Right atrium auricular region (tissue), 2 donors: ENCODE results near the gene FGL2. TPM values are rescaled to one million over a fixed set of nuclear protein-coding genes. Genes with fewer than 3 reads are reported as not detected.
"Not testable (repeated sequence)": the region's sequence is repeated elsewhere in the genome, so short reads cannot be mapped to it uniquely, and the experiment has no call there.

Experiments used
- DNase-seq: peaks from one replicate; pipeline ENCODE4 v3.0.0-alpha.2; 2019; ENCODE audit warnings: low spot score
- H3K27ac ChIP-seq, 2 donors: fragments of 200-600 bp; sonication (generic); 1 replicate in 1 of 2; 2 replicates in 1 of 2; pipeline ENCODE4 v1.5.1; 2016 to 2019
- H3K27me3 ChIP-seq, 2 donors: fragments of 200-600 bp; sonication (generic); one replicate each; pipeline versions ENCODE4 v1.5.1 to v1.6.0; 2017 to 2019
- H3K36me3 ChIP-seq: fragments of 200-600 bp; sonication (generic); one replicate; pipeline ENCODE4 v1.5.1; 2016
- H3K4me1 ChIP-seq, 2 donors: fragments of 200-600 bp; sonication (generic); one replicate each; pipeline versions ENCODE4 v1.5.1 to v1.6.0; 2017 to 2019
- H3K4me3 ChIP-seq, 2 donors: fragments of 200-600 bp; sonication (generic); 1 replicate in 1 of 2; 2 replicates in 1 of 2; pipeline ENCODE4 v1.5.1; 2017 to 2019; ENCODE audit warnings: mild to moderate bottlenecking in 1 of 2, moderate library complexity in 1 of 2
- H3K9me3 ChIP-seq, 2 donors: fragments of 200-600 bp; sonication (generic); one replicate each; pipeline ENCODE4 v1.5.1; 2019
- CTCF ChIP-seq, 2 donors: fragments of 200-600 bp; sonication (generic); IDR thresholded peaks; one replicate each; pipeline ENCODE4 v1.5.1; 2019; ENCODE audit warnings: antibody characterized with exemption in 2 of 2
- total RNA-seq, 2 donors: library from RNA; depleted of rRNA; stranded (reverse); fragments of >200 nt; gene quantifications; one replicate each; pipeline ENCODE4 v1.1.0, GENCODE V29; 2016

Gene FGL2
- total RNA-seq, 2 donors from 2014 or later: 13.3 to 18.0 TPM

DNA sequence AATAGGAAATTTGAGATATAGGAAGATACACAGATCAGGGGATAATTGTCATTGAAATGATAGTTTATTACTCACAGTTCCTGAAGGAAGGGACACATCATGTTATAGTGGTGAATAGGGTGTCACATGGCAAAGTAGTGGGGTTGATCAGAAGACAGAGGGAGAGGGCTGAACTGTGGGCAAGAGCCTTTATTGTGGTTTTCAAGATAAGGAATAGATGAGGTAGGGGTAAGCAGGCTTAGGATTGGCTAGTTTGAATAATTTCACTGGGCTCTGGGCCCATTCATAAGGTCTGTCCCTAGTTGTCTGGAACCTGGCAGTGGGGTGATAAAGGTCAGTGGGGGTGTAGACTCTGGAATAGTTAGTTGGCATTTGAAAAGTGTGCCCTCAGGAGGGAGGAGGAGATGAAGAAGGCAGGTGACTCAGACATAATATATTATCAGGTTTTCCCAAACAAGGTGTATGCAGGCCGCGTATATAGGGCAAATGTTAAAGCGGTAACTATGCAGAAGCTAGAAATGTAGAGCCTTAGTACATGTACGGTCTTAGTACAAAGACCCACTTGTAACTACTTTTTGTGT is 18.5 kb downstream of the FGL2 start:
- no peak for TF ChIP-seq CTCF (IDR thresholded peaks at IDR 0.05)
- DNase-seq: no peak
- Histone ChIP-seq H3K4me1 (peaks cover 0 to 3% of the 10 kb centered on the region in 2 donors), H3K36me3 (no peaks in the 10 kb centered on the region), H3K27ac (no peak overlapping the region), H3K27me3 (no peaks in the 10 kb centered on the region), H3K9me3 (no peaks in the 10 kb centered on the region), H3K4me3 (no peak overlapping the region)

- H3K27me3 ChIP-seq, H3K9me3 ChIP-seq, H3K4me3 ChIP-seq, H3K4me1 ChIP-seq, H3K36me3 ChIP-seq, DNase-seq, H3K27ac ChIP-seq: not testable (repeated sequence)
These were observed 21.6 kb downstream of the FGL2 start for GRCh38 chr7:77178024-77178423.

DNA sequence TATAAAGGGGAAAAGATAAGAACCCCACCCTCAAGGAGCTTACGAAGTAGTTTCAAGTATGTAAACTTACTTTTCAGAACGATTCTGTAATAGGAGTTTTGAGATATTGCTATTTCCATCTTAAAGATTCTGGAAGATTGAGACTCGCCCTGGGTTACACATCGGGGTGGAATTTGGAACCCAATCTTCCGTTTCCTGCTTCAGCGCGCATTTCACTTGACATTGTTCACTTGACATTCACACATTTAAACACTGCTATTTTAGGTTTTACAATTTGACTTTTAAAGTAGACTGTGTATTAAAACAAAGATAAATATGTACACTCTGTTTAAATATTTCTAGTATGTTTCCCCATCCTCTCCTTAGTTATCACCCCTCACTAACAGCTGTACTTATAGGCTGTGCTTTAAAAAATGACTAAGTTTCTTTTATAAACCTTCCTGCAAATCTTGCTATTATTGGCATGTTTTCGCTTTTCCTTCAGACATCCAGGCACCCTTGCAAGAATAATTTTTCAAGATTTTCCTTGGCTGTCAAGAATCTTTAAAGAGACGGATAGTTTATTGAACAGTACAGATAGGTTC is 22.2 kb downstream of the FGL2 start:
- H3K9me3 ChIP-seq, DNase-seq, H3K27ac ChIP-seq, H3K4me1 ChIP-seq, H3K36me3 ChIP-seq, H3K4me3 ChIP-seq, H3K27me3 ChIP-seq: not testable (repeated sequence)

DNA sequence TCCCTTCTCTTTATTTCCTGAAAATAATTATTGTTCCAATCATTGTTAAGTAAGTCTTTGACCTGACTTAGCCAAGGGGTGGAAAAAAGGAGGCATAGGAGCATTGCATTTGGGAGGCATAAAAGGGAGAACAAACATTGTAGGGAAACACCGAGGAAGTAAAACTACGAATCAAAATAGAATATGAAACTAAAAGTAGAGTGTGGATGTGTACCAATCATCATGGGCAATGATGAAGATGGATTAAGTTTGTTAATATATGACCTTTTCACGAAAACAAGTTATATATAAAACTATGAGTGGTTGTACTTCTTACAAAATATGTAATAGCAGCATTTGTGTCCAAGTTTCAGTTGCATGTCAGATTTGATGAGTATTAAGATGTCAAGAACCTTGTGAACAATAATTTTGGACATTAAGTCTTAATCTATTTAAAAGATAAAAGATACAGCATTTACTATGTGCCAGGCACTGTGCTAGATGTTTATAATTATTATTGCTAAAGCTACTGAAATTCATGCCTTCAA is 24.3 kb downstream of the FGL2 start:
- H3K4me1 ChIP-seq, H3K27me3 ChIP-seq, H3K4me3 ChIP-seq, H3K36me3 ChIP-seq, H3K27ac ChIP-seq, H3K9me3 ChIP-seq, DNase-seq: not testable (repeated sequence)

DNA sequence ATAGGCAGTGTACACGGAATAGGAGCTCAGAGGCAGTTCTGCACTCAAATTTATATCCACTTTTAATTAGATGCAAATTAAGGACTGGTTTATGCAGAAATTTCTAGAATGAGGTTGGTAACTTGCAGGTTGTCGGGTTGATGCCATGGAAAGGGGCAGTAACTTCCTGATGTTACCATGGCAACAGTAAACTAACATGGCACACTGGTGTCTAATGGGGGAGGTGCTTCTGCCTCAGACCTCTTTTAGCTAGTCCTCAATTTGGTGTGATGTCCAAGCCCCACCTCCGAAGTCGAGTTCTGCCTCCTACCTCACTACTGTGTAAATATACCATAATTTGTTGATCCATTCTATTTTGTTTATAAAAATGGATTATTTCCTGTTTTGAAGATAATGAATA is 25.2 kb downstream of the FGL2 start:
- not testable (repeated sequence) for H3K4me1 ChIP-seq, H3K27me3 ChIP-seq, H3K4me3 ChIP-seq, H3K27ac ChIP-seq, DNase-seq, H3K9me3 ChIP-seq, H3K36me3 ChIP-seq

DNA sequence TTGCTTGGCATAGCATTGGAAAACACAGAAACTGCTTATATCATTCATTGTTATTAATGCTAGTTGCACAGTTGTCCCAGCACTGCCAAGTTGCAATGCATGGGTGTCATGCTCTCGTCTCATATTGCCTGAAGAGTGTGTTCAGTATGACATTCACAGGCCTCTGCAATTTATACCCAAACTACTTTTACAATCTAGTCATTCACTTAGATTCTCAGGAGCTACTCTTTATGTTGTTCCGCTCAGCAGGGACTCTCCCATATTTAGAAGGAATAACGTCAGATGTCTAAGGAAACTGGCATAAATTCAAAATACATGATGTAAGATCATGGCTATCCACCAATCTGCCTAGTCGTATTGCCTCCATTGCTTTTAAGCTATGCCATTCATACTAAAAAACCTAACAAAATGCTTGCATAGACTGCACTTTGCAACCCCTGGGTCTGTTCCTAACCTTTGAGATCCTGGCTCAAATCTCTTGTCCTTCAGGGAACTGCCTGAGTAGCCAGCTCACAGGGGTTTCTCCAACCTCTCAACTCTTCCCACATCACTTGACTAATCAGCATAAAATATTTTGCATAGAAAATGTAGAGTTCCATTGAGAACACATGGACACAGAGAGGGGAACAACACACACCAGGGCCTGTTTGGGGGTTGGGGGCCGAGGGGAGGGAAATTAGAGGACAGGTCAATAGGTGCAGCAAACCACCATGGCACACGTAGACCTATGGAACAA is 27.0 kb downstream of the FGL2 start:
- not testable (repeated sequence) for DNase-seq, H3K36me3 ChIP-seq, H3K27ac ChIP-seq, H3K4me1 ChIP-seq, H3K27me3 ChIP-seq, H3K4me3 ChIP-seq, H3K9me3 ChIP-seq

DNA sequence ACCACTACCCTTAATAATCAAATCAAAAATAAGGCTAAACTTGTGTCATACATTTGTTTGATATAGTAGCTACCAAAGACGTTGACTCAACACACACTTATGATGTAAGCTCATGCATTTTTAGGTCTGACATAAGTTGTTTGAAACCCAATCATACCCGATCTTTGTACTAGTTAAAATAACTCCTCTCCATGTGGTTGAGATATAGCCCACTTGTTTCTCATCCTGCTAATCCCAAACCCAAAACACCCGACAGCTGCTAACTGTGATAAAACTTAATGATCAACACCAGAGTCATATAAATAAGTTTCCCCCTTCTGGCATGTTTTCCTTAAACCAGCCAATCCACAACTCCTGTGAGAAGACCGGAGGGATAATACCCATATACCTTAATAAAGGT is 28.5 kb downstream of the FGL2 start:
- not testable (repeated sequence) for DNase-seq, H3K27ac ChIP-seq, H3K27me3 ChIP-seq, H3K4me3 ChIP-seq, H3K9me3 ChIP-seq, H3K36me3 ChIP-seq, H3K4me1 ChIP-seq

- no peak for DNase-seq
- H3K4me3 ChIP-seq: no peak overlapping the region
- H3K27ac ChIP-seq: no peak overlapping the region
- H3K9me3 ChIP-seq: no peaks in the 10 kb centered on the region
- no peaks in the 10 kb centered on the region for H3K36me3 ChIP-seq
- no peaks in the 10 kb centered on the region for H3K27me3 ChIP-seq
- peaks cover 0 to under 1% of the 10 kb centered on the region in 2 donors for H3K4me1 ChIP-seq
- no peak for TF ChIP-seq CTCF (IDR thresholded peaks at IDR 0.05)
These were observed 42.2 kb downstream of the FGL2 start for GRCh38 chr7:77157446-77157845.

- DNase-seq, H3K4me1 ChIP-seq, H3K27ac ChIP-seq, H3K27me3 ChIP-seq, H3K36me3 ChIP-seq, H3K4me3 ChIP-seq, H3K9me3 ChIP-seq: not testable (repeated sequence)
These were observed 42.6 kb downstream of the FGL2 start for GRCh38 chr7:77157034-77157433.

GRCh38 chr7:77155601-77156377 is 43.8 kb downstream of the FGL2 start:
- H3K27ac ChIP-seq, H3K27me3 ChIP-seq, H3K9me3 ChIP-seq, H3K4me1 ChIP-seq, H3K4me3 ChIP-seq, DNase-seq, H3K36me3 ChIP-seq: not testable (repeated sequence)

- H3K27me3 ChIP-seq, H3K36me3 ChIP-seq, DNase-seq, H3K27ac ChIP-seq, H3K9me3 ChIP-seq, H3K4me3 ChIP-seq, H3K4me1 ChIP-seq: not testable (repeated sequence)
These were observed 44.6 kb downstream of the FGL2 start for GRCh38 chr7:77154917-77155464.

DNA sequence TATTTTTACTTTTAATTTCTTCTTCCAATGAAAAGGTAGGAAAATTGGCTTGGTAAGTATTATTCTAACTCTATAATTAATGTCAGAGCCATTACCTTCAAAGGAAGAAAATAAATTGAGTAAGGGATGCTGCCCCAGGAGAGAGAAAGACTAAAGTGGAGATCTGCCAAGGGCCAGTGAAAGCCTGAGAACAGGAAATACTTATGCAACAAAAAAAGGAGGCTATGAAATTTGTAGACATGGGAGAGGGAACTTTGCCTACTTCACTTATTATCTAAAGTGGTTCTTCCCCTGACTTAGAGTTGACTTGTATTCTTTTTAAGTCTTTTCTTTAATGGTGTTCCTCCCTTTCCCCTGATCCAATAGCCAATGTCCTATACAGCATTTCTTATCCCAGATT is 47.4 kb downstream of the FGL2 start:
- H3K27me3 ChIP-seq, H3K9me3 ChIP-seq, H3K27ac ChIP-seq, H3K36me3 ChIP-seq, H3K4me1 ChIP-seq, H3K4me3 ChIP-seq, DNase-seq: not testable (repeated sequence)
